HepG2 (cell line): ENCODE results near the gene PUM1. TPM values are rescaled to one million over a fixed set of nuclear protein-coding genes. Genes with fewer than 3 reads are reported as not detected.
A peak's percentile ranks its signal among the peaks of the same experiment; 100 is the strongest.

Experiments
- CBX1 ChIP-seq: IDR thresholded peaks from one replicate; pipeline ENCODE4 v1.6.1; 2016; ENCODE audit warnings: antibody characterized with exemption, low read depth
- KDM5B ChIP-seq: sonication (generic); formaldehyde crosslinking; IDR thresholded peaks from 2 replicates; pipeline ENCODE4 v1.4.0; 2020; ENCODE audit warnings: missing genetic modification reagents, mild to moderate bottlenecking, borderline replicate concordance
- MEF2D ChIP-seq: sonication (generic); formaldehyde crosslinking; IDR thresholded peaks from 2 replicates; pipeline ENCODE4 v1.5.1; 2020; ENCODE audit warnings: mild to moderate bottlenecking, missing genetic modification reagents
- SRSF4 ChIP-seq: fragments of 200-400 bp; formaldehyde crosslinking; IDR thresholded peaks from one replicate; pipeline ENCODE4 v1.6.1; 2018; ENCODE audit warnings: mild to moderate bottlenecking, low read depth, low read length, moderate library complexity; ENCODE audit not compliant: poor library complexity, severe bottlenecking
- TP53 ChIP-seq: sonication (generic); formaldehyde crosslinking; conservative IDR thresholded peaks from 2 replicates; pipeline ENCODE4 v1.4.0; 2020; ENCODE audit warnings: missing genetic modification reagents
- ZNF644 ChIP-seq: IDR thresholded peaks from 2 replicates; pipeline ENCODE4 v1.6.1; 2016; ENCODE audit warnings: low read depth
- ZNF7 ChIP-seq: IDR thresholded peaks from 2 replicates; pipeline ENCODE4 v1.6.1; 2016; ENCODE audit warnings: missing biosample characterization, missing genetic modification reagents
- ZNF703 ChIP-seq: sonication (generic); formaldehyde crosslinking; IDR thresholded peaks from 2 replicates; pipeline ENCODE4 v1.5.1; 2020; ENCODE audit warnings: missing genetic modification reagents, mild to moderate bottlenecking, moderate library complexity, borderline replicate concordance
- ZNF704 ChIP-seq: sonication (generic); formaldehyde crosslinking; IDR thresholded peaks from 2 replicates; pipeline ENCODE4 v1.8.1; 2023; ENCODE audit warnings: mild to moderate bottlenecking, inconsistent platforms, moderate library complexity, missing genetic modification reagents, borderline replicate concordance
- ZNF790 ChIP-seq: sonication (generic); formaldehyde crosslinking; IDR thresholded peaks from 2 replicates; pipeline ENCODE4 v1.8.0; 2022; ENCODE audit warnings: missing genetic modification reagents, mild to moderate bottlenecking, borderline replicate concordance
- ZNF839 ChIP-seq: sonication (generic); formaldehyde crosslinking; IDR thresholded peaks from 2 replicates; pipeline ENCODE4 v1.4.0; 2020; ENCODE audit warnings: missing genetic modification reagents, mild to moderate bottlenecking, borderline replicate concordance
- polyA plus RNA-seq, 8 experiments: library from polyadenylated mRNA; depleted of rRNA in 3 of 8; stranded (reverse) in 7 of 8; unstranded in 1 of 8; fragments of >200 nt; fragmentation: Illumina TruSeq in 4 of 8; extraction: Trizol in 4 of 8; gene quantifications; 2 replicates each; pipeline versions ENCODE4 v1.2.1 to v1.2.3, GENCODE V29; 2011 to 2016; ENCODE audit warnings: low read depth in 4 of 8, missing spikeins in 1 of 8, mixed read lengths in 1 of 8; ENCODE audit not compliant: insufficient read depth in 1 of 8
- total RNA-seq, 5 experiments: library from RNA; depleted of rRNA; stranded (reverse); fragments of >200 nt; fragmentation: Illumina TruSeq; extraction: Trizol; gene quantifications; 2 replicates each; pipeline ENCODE4 v1.2.3, GENCODE V29; 2016; ENCODE audit warnings: low read depth in 1 of 5
- TF ChIP-seq, protein P1 (sequence below), 2 experiments: sonication (generic) in 1 of 2; formaldehyde crosslinking in 1 of 2; IDR thresholded peaks; 2 replicates each; pipeline versions ENCODE4 v1.4.0 to v1.6.1; 2016 to 2020; ENCODE audit warnings: borderline replicate concordance in 1 of 2, low read depth in 1 of 2, mild to moderate bottlenecking in 1 of 2, missing genetic modification reagents in 1 of 2
- TF ChIP-seq, protein P2 (sequence below): sonication (generic); formaldehyde crosslinking; IDR thresholded peaks from 2 replicates; pipeline ENCODE4 v1.4.0; 2020; ENCODE audit warnings: missing genetic modification reagents
- TF ChIP-seq, protein P3 (sequence below): sonication (generic); formaldehyde crosslinking; IDR thresholded peaks from 2 replicates; pipeline ENCODE4 v1.4.0; 2020; ENCODE audit warnings: missing genetic modification reagents, mild to moderate bottlenecking, borderline replicate concordance
- TF ChIP-seq, protein P4 (sequence below): sonication (generic); formaldehyde crosslinking; IDR thresholded peaks from 2 replicates; pipeline ENCODE4 v1.9.0; 2022; ENCODE audit warnings: low read depth, missing genetic modification reagents

Gene PUM1
- total and polyA plus RNA-seq, 2 of the 13 experiments (the other 11 are each of a cell fraction or from before 2014, with no cell fraction given) = 64.7 to 91.0 TPM

GRCh38 chr1:31065310-31066217, at the start of gene PUM1 (continued):
- TF ChIP-seq, protein P1, sequence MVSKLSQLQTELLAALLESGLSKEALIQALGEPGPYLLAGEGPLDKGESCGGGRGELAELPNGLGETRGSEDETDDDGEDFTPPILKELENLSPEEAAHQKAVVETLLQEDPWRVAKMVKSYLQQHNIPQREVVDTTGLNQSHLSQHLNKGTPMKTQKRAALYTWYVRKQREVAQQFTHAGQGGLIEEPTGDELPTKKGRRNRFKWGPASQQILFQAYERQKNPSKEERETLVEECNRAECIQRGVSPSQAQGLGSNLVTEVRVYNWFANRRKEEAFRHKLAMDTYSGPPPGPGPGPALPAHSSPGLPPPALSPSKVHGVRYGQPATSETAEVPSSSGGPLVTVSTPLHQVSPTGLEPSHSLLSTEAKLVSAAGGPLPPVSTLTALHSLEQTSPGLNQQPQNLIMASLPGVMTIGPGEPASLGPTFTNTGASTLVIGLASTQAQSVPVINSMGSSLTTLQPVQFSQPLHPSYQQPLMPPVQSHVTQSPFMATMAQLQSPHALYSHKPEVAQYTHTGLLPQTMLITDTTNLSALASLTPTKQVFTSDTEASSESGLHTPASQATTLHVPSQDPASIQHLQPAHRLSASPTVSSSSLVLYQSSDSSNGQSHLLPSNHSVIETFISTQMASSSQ (IDR thresholded peaks at IDR 0.05; ENCODE audit: low read depth) = no peak
- TF ChIP-seq, protein P1 (CRISPR knock-in tag; IDR thresholded peaks at IDR 0.05; ENCODE audit: borderline replicate concordance) = peak; percentile 31; the same call in 1 of the 2 replicates
- TF ChIP-seq ZNF839 = no peak
- TF ChIP-seq SRSF4 = no peak
- no peak for TF ChIP-seq MEF2D (CRISPR knock-in tag)
- TF ChIP-seq KDM5B = peak; percentile 83
- TF ChIP-seq, protein P2, sequence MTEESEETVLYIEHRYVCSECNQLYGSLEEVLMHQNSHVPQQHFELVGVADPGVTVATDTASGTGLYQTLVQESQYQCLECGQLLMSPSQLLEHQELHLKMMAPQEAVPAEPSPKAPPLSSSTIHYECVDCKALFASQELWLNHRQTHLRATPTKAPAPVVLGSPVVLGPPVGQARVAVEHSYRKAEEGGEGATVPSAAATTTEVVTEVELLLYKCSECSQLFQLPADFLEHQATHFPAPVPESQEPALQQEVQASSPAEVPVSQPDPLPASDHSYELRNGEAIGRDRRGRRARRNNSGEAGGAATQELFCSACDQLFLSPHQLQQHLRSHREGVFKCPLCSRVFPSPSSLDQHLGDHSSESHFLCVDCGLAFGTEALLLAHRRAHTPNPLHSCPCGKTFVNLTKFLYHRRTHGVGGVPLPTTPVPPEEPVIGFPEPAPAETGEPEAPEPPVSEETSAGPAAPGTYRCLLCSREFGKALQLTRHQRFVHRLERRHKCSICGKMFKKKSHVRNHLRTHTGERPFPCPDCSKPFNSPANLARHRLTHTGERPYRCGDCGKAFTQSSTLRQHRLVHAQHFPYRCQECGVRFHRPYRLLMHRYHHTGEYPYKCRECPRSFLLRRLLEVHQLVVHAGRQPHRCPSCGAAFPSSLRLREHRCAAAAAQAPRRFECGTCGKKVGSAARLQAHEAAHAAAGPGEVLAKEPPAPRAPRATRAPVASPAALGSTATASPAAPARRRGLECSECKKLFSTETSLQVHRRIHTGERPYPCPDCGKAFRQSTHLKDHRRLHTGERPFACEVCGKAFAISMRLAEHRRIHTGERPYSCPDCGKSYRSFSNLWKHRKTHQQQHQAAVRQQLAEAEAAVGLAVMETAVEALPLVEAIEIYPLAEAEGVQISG (CRISPR knock-in tag) = peak; percentile 96
- TF ChIP-seq ZNF703 (CRISPR knock-in tag) = peak; percentile 52; the same call in 1 of the 2 replicates
- TF ChIP-seq, protein P3, sequence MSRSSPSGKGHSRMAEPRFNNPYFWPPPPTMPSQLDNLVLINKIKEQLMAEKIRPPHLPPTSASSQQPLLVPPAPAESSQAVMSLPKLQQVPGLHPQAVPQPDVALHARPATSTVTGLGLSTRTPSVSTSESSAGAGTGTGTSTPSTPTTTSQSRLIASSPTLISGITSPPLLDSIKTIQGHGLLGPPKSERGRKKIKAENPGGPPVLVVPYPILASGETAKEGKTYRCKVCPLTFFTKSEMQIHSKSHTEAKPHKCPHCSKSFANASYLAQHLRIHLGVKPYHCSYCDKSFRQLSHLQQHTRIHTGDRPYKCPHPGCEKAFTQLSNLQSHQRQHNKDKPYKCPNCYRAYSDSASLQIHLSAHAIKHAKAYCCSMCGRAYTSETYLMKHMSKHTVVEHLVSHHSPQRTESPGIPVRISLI = no peak; the same call in 1 of the 2 replicates
- no peak for TF ChIP-seq CBX1
- TF ChIP-seq ZNF704 = peak; percentile 49; the same call in 1 of the 2 replicates
- TF ChIP-seq ZNF790 (CRISPR knock-in tag) = no peak
- TF ChIP-seq ZNF7 (CRISPR knock-in tag) = no peak
- TF ChIP-seq ZNF644 (CRISPR knock-in tag) = peak; percentile 73; the same call in 1 of the 2 replicates
- 0 out of 2 replicates have a peak, but pooled peaks have one; percentile 42 for TF ChIP-seq TP53 (CRISPR knock-in tag)
- TF ChIP-seq, protein P4, sequence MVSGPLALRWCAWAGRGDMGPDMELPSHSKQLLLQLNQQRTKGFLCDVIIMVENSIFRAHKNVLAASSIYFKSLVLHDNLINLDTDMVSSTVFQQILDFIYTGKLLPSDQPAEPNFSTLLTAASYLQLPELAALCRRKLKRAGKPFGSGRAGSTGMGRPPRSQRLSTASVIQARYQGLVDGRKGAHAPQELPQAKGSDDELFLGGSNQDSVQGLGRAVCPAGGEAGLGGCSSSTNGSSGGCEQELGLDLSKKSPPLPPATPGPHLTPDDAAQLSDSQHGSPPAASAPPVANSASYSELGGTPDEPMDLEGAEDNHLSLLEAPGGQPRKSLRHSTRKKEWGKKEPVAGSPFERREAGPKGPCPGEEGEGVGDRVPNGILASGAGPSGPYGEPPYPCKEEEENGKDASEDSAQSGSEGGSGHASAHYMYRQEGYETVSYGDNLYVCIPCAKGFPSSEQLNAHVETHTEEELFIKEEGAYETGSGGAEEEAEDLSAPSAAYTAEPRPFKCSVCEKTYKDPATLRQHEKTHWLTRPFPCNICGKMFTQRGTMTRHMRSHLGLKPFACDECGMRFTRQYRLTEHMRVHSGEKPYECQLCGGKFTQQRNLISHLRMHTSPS (CRISPR knock-in tag) = no peak
